Hepatocyte (in vitro differentiated cells): ENCODE results near the gene SUGCT.
A peak's percentile ranks its signal among the peaks of the same experiment; 100 is the strongest.

Source experiments
- CTCF ChIP-seq: fragments of 200-600 bp; sonication (generic); IDR thresholded peaks from 2 replicates; pipeline ENCODE4 v1.5.1; 2016; ENCODE audit warnings: antibody characterized with exemption, mild to moderate bottlenecking; ENCODE audit not compliant: poor library complexity
- EZH2phosphoT487 ChIP-seq: fragments of 200-600 bp; sonication (generic); IDR thresholded peaks from one replicate; pipeline ENCODE4 v1.6.1; 2018; ENCODE audit warnings: antibody characterized with exemption, mild to moderate bottlenecking, low read depth, moderate library complexity; ENCODE audit not compliant: unreplicated experiment, severe bottlenecking

DNA sequence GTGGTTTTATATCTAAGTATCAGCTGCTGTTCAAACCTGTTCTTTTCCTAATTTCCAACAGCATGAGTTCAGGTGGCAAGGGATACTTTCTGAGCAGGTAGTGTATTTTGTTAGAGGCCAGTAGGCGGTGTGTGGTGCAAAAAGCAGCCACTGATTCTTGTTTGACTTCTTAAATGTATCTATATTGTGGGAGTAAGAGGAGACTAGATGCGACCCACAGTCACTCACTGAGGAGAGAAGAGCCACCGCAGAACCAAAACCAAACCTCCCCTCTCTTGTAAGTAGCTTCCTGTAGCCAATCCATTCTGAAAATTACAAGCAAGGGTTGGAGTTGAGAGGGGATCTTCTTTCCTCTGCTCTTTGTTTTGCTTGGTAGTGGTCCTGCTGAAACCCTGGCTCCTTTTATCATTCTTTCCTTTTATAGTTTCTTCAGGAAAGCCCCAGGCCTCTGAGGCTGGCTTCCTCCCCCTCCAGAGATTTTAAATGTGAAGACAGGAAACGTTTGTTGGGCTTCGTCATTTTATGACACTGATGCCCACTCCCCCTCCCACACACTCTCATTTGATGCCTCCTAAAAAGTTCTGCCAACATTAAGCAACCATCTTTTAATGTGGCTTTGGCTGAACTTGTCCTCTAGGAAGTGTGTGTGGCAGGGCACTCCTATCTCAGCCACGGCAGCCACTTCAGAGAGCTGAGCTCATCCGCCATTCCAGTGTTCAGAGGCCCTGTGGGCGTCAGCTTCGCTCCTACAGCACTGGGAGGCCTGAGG, 566.0 kb downstream of the SUGCT start:
- peak; percentile 17 for TF ChIP-seq CTCF
- no peak for TF ChIP-seq EZH2phosphoT487
